NCI-H1436 treated with DMSO at 0.1 percent for 48 hours (cell line): Measurements from ENCODE around the gene GTF3C2.
A peak's percentile ranks its signal among the peaks of the same experiment; 100 is the strongest.

Source experiments
- DNase-seq: peaks from one replicate; lab custom pipeline; 2025; lab: John Stamatoyannopoulos, UW

GTF3C2 gene, protein sequence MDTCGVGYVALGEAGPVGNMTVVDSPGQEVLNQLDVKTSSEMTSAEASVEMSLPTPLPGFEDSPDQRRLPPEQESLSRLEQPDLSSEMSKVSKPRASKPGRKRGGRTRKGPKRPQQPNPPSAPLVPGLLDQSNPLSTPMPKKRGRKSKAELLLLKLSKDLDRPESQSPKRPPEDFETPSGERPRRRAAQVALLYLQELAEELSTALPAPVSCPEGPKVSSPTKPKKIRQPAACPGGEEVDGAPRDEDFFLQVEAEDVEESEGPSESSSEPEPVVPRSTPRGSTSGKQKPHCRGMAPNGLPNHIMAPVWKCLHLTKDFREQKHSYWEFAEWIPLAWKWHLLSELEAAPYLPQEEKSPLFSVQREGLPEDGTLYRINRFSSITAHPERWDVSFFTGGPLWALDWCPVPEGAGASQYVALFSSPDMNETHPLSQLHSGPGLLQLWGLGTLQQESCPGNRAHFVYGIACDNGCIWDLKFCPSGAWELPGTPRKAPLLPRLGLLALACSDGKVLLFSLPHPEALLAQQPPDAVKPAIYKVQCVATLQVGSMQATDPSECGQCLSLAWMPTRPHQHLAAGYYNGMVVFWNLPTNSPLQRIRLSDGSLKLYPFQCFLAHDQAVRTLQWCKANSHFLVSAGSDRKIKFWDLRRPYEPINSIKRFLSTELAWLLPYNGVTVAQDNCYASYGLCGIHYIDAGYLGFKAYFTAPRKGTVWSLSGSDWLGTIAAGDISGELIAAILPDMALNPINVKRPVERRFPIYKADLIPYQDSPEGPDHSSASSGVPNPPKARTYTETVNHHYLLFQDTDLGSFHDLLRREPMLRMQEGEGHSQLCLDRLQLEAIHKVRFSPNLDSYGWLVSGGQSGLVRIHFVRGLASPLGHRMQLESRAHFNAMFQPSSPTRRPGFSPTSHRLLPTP

GRCh38 chr2:27356382-27357181, at the start of gene GTF3C2:
Gene GTF3C2, minus strand, starts transcription at chr2:27356764. Its CDS starts 13,210 bp downstream, at chr2:27343554.
- DNase-seq = peak; percentile 66

DNA sequence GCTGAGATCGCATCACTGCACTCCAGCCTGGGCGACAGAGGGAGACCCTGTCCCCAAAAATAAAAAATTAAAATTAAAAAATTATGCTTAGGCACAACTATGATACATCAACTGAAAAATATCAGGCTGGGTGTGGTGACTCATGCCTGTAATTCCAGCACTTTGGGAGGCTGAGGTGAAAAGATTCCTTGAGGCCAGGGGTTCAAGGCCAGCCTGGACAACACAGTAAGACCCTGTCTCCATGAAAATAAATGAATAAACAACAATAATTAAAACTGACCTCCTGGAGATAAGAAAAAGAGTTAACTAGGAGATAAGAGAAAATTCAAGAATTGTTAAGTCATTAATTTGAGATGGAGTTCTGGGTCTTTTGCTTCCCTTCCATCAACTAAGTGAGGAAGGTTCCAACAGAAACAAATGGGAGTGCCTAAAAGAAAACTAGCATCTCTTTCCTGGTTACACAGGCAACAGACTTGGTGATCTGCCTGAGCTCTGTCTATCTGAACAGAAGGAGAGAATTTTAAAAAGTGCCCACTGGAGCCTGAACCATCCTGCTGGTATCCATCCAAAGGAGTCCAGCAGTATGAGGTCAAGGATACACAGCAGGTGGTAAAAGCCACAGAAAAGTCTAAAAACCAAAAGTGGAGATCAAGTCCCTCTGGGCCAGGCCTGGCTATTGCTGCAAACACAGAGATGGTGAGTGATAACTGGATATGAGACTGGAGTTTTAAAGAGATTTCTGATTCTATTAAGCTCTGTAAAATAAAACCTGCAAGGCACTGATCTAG, 44.0 kb upstream of the GTF3C2 start:
- no peak for DNase-seq

DNA sequence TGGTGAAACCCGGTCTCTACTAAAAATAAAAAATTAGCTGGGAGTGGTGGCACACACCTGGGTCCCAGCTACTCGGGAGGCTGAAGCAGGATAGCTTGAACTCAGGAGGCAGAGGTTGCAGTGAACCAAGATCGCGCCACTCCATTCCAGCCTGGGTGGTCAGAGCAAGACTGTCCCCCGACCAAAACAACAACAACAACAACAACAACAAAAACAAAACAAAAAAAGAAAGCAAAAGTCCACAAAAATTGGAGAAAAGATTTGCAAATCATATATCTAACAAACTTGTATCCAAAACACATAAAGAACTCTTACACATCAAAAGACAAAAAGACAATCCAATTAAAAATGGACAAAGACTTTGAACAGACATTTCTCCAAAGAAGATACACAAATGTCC, 42.4 kb upstream of the GTF3C2 start:
- DNase-seq = no peak

- no peak for DNase-seq
Measured at GRCh38 chr2:27393225-27393624, 36.7 kb upstream of the GTF3C2 start.

GRCh38 chr2:27390822-27391679, 34.5 kb upstream of the GTF3C2 start:
- no peak for DNase-seq

DNA sequence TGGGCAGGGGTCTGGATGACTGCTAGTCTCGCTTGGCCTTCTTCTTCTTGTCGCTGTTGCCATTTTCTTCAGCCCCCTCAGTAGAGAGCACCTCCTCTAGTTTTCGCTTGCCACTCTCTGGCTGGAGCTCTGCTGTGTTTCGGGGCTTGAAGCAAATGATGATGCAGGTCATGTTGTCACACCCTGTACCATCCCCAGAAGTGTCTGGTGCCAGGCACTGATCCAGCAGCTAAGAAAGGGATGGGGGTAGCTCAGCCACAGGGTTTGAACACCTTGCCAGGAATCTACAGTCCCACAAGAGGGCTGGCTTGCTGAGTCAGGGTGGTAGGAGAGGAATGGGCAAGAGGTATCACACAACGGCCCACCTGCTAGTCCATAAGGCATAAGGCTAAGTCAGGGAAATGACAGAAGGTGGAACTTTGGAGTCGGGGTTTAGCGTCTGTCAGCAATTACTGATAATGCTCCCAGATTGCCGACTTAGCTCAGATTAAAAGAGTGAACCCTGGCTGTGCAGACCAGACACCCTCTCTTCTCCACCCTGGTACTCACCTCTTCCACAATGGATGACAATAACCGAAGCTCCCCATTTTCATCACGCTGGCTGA, 25.1 kb upstream of the GTF3C2 start:
- no peak for DNase-seq

DNA sequence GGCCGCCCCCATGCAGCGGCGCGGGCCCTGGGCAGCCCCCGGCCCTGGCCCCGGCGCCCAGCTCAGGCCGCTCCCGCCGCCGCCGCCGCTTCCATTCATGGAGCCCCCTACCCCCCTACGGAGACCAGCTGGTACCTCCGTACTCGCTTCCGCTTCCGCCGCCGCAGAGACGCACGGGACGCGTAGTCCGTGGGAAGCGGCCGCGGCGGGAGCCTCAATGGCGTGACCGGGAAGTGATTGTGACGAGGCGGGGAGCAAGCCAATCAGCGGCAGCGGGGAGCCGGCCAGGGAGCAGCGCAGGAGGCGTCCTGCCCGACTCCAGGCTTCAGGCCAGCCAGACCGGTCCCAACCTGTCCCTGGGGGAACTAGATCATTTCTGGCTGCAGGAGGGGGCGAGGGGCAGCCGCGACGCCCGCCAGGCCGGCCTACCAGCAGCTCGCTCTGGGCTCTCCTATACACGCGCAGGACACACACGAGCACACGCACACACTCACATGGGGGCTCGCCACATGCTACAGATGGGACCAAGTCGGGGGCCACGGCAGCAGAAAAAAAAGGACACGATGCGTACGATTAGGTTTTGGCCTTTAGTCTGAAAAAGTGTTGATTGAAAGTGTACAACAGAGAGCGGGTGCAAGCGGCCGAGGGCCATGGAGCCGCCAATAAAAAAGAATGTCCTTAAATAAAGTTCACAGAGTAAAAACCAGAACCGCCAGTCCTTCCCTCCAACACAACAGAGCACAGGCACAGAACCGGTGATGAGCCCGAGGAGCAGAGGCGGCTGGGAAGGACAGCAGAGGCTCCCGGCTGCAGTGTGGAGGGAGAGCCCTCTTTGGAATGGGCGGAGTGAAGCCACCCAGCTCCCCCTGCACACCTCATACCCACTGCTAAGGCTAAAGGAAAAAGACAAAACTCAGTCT, 24.3 kb upstream of the GTF3C2 start, which contains the start of gene ZNF513:
Gene ZNF513 (minus strand): TSS at position 109 of the 920 bp plus-strand sequence. CDS start 208 bp downstream, outside the sequence.
- DNase-seq = peak; percentile 54

- no peak for DNase-seq
Measured at GRCh38 chr2:27379836-27380625, 23.5 kb upstream of the GTF3C2 start.

DNA sequence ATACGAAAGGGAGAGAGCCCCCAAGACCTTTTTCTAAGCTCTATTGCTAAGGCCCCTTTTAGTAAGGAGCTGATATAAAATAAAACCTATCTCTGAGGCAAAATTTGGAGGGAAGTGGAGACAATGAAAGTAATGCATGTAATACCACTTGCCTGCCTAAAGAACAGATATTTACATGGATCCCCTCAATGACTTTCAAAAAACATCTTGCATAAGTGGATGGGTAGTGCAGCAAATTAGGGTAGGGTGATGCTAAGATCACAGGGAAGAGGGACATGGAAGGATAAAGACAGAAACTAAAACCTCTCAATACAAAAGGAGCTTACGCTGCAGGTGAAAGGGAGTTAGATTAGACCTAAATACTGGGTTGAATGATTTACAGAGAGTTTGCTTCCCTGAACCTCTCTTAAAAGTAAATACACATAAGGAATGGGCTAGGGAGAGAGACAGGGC, 22.8 kb upstream of the GTF3C2 start:
- no peak for DNase-seq

GRCh38 chr2:27378809-27379290, 22.3 kb upstream of the GTF3C2 start:
- no peak for DNase-seq

GRCh38 chr2:27378096-27378808, 21.7 kb upstream of the GTF3C2 start:
- no peak for DNase-seq

DNA sequence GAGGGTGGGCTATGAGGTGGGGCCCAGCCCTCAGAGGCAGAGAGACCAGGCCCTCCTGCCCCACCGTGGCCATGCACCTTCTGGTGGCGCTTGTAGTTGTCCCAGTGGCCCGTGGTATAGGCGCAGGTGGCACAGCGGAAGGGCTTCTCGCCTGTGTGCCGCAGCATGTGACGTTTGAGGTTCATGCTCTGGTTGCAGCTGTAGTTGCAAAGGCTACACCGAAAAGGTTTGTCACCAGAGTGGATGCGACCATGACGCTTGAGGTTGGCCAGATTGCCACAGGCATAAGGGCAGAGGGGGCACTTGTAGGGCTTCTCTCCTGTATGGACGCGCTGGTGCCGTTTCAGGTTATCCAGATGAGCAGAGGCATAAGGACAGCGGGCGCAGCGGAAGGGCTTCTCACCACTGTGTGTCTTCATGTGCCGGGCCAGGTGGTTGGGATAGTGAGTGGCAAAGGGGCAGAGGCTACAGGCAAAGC, 21.1 kb upstream of the GTF3C2 start:
- no peak for DNase-seq

DNA sequence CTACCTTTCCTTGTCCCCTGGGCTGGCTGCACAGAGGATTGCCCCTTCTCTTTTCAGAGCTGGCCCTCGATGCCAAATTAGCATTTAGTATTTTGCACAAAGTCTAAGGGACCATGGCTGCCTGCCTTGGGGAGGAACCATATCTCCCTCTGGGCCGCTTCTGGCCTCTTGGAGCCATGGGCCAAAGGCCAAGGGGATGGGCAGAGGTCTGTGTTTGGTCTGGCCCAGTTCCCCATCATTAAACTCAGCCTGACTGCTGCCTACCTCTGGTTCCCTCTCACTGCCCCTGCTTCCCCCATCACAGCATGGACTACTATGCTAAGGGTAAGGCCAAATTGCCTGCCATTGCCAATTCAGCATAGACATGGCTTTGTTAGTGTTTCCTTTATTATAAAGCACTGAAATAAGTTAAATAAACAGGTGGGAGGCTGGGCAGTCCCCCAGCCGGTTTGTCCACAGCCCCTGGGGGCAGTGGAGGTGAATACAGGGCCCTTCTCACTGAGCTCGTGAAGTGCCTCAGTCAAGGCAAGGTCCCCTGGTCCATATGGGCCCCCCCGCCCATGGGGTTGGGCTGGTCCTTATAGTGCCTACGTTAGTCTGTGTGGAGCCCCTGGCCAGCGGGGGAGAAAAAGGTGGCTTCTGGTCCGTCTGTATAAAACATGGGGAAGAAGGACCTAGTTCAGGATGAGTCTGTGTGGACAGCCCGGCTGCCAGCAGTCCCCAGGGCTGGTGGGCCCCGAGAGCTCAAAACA, 20.5 kb upstream of the GTF3C2 start:
- no peak for DNase-seq

- no peak for DNase-seq
Measured at GRCh38 chr2:27376151-27376865, 19.7 kb upstream of the GTF3C2 start.

DNA sequence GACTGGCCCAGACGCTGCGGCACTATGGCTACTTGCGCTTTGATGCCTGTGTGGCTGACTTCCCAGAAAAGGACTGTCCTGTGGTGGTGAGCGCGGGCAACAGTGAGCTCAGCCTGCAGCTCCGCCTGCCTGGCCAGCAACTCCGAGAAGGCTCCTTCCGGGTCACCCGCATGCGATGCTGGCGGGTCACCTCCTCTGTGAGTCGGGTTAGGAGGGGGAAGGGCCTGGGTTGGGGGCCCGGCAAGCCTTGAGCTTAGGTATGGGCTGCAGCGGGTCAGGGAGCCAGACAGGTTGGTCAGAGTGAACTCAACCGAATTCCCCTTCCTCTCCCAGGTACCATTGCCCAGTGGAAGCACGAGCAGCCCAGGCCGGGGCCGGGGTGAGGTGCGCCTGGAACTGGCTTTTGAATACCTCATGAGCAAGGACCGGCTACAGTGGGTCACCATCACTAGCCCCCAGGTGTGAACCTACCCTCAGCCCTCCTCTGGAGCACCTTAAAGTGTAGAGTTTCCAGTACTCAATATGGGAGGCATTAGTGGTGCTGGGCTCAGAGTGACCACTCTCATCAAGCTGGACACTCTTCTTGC, 19.0 kb upstream of the GTF3C2 start:
- DNase-seq = no peak
